ENCODE results near the gene AK5.

GRCh38 chr1:77605246-77606026, 323.6 kb downstream of the AK5 start:
- TF ChIP-seq CTCF (IDR thresholded peaks at IDR 0.05), result no peak
- no peak for TF ChIP-seq ZFX (IDR thresholded peaks at IDR 0.05; ENCODE audit: borderline replicate concordance)

Data from 22Rv1 (cell line).